Fibroblast of skin of right quadriceps (primary cell): ENCODE data around the gene ARHGEF3.
A peak's percentile ranks its signal among the peaks of the same experiment; 100 is the strongest.

Experiments
- DNase-seq: peaks from one replicate; pipeline ENCODE4 v3.0.0-alpha.2; 2013

Gene ARHGEF3

GRCh38 chr3:56801662-56802377 lies at the start of gene ARHGEF3:
Gene ARHGEF3, minus strand, starts transcription at chr3:56801949. Its CDS starts 151 bp downstream, at chr3:56801798.
- peak; percentile 68 for DNase-seq

GRCh38 chr3:56849698-56850097 lies 47.9 kb upstream of the ARHGEF3 start:
- DNase-seq: no peak

GRCh38 chr3:56845505-56845904 lies 43.8 kb upstream of the ARHGEF3 start:
- DNase-seq: peak; percentile 54

- DNase-seq: no peak
These were observed 42.8 kb upstream of the ARHGEF3 start for GRCh38 chr3:56844536-56844935.

- DNase-seq: peak; percentile 59
These were observed 38.3 kb upstream of the ARHGEF3 start for GRCh38 chr3:56839784-56840715.

GRCh38 chr3:56838448-56838847 lies 36.7 kb upstream of the ARHGEF3 start:
- DNase-seq: no peak

- DNase-seq: no peak
These were observed 35.6 kb upstream of the ARHGEF3 start for GRCh38 chr3:56837196-56837955.

GRCh38 chr3:56836276-56837163 lies 34.8 kb upstream of the ARHGEF3 start:
- no peak for DNase-seq

- no peak for DNase-seq
These were observed 34.0 kb upstream of the ARHGEF3 start for GRCh38 chr3:56835650-56836227.

- no peak for DNase-seq
These were observed 31.8 kb upstream of the ARHGEF3 start for GRCh38 chr3:56833536-56833935.

- DNase-seq: no peak
These were observed 31.3 kb upstream of the ARHGEF3 start for GRCh38 chr3:56833022-56833421.

- DNase-seq: no peak
These were observed 29.8 kb upstream of the ARHGEF3 start for GRCh38 chr3:56831572-56831971.

- DNase-seq: no peak
These were observed 29.1 kb upstream of the ARHGEF3 start for GRCh38 chr3:56830884-56831283.

- no peak for DNase-seq
These were observed 27.8 kb upstream of the ARHGEF3 start for GRCh38 chr3:56829533-56829932.

- no peak for DNase-seq
These were observed 25.3 kb upstream of the ARHGEF3 start for GRCh38 chr3:56826831-56827722.

GRCh38 chr3:56825567-56826438 lies 24.1 kb upstream of the ARHGEF3 start:
- DNase-seq: peak; percentile 18

GRCh38 chr3:56823984-56824703 lies 22.4 kb upstream of the ARHGEF3 start:
- no peak for DNase-seq

- no peak for DNase-seq
These were observed 21.7 kb upstream of the ARHGEF3 start for GRCh38 chr3:56823421-56823926.

- DNase-seq: no peak
These were observed 20.8 kb upstream of the ARHGEF3 start for GRCh38 chr3:56822501-56822900.
